Body of pancreas (tissue), 4 donors: Measurements from ENCODE around the gene PTCD1. TPM values are rescaled to one million over a fixed set of nuclear protein-coding genes. Genes with fewer than 3 reads are reported as not detected.
A peak's percentile ranks its signal among the peaks of the same experiment; 100 is the strongest.

ENCODE experiments used
- ATAC-seq: fragments of 150-250 bp; one replicate; pipeline ENCODE4 v1.9.1; 2016
- DNase-seq, 4 donors: peaks; one replicate each; pipeline ENCODE4 v3.0.0-alpha.2; 2019
- H3K27ac ChIP-seq, 4 donors: fragments of 200-600 bp; sonication (generic); 1 replicate in 3 of 4; 2 replicates in 1 of 4; pipeline versions ENCODE4 v1.5.1 to v1.6.1; 2016 to 2019; ENCODE audit warnings: mild to moderate bottlenecking in 1 of 4, mixed read lengths in 1 of 4, moderate library complexity in 1 of 4
- H3K27me3 ChIP-seq, 2 donors: fragments of 200-600 bp; sonication (generic); one replicate each; pipeline ENCODE4 v1.6.0; 2016; ENCODE audit warnings: mild to moderate bottlenecking in 1 of 2
- H3K36me3 ChIP-seq, 2 donors: fragments of 200-600 bp; sonication (generic); replicated peaks in 1 of 2; 2 replicates each; pipeline ENCODE4 v1.5.1; 2016; ENCODE audit warnings: low read depth in 2 of 2; ENCODE audit not compliant: insufficient read depth in 1 of 2
- H3K4me1 ChIP-seq: fragments of 200-600 bp; sonication (generic); one replicate; pipeline ENCODE4 v1.6.0; 2016
- H3K4me3 ChIP-seq, 2 donors: fragments of 200-600 bp; sonication (generic); 1 replicate in 1 of 2; 2 replicates in 1 of 2; pipeline ENCODE4 v1.5.1; 2016 to 2019
- H3K9me3 ChIP-seq, 3 donors: fragments of 200-600 bp; sonication (generic); 1 replicate in 2 of 3; 2 replicates in 1 of 3; pipeline ENCODE4 v1.5.1; 2016
- CTCF ChIP-seq, 7 experiments: fragments of 450-650 bp in 4 of 7; fragments of 200-600 bp in 3 of 7; sonication (generic) in 3 of 7; IDR thresholded peaks; one replicate each; pipeline ENCODE4 v1.5.1; 2016 to 2019; ENCODE audit warnings: antibody characterized with exemption in 7 of 7
- POLR2A ChIP-seq, 3 donors: fragments of 450-650 bp; IDR thresholded peaks; one replicate each; pipeline ENCODE4 v1.6.1; 2016; ENCODE audit warnings: antibody characterized with exemption in 3 of 3, mild to moderate bottlenecking in 2 of 3
- WGBS, 2 donors: methylation state at CpG; one replicate each; pipeline ENCODE4 v1.1.5; 2017; 5-methylcytosine and 5-hydroxymethylcytosine counted together
- intact Hi-C: fragments of 100-400 bp; cut with DNase I; formaldehyde crosslinking; loops from one replicate; pipeline ENCODE4 v1.15.1; 2023
- total RNA-seq, 2 donors: library from RNA; depleted of rRNA; stranded (reverse); fragments of >200 nt; gene quantifications; one replicate each; pipeline ENCODE4 v1.1.0, GENCODE V29; 2016

The PTCD1 gene
- total RNA-seq, 2 donors from 2014 or later, result 1.6 to 3.4 TPM

- intact Hi-C loops, result no loop called here
- TF ChIP-seq POLR2A (IDR thresholded peaks at IDR 0.05) (peak; percentile 81 to 95 (median 90)), CTCF (IDR thresholded peaks at IDR 0.05) (peak in 4 of 7 experiments; percentile 32 to 46 (median 40))
- Histone ChIP-seq H3K4me3 (peak within 1 kb of the TSS; percentile 87 to 93), H3K27me3 (no peaks in the 10 kb centered on the region), H3K9me3 (no peaks in the 10 kb centered on the region), H3K4me1 (peaks cover 45% of the 10 kb centered on the region), H3K27ac (peak within 1 kb of the TSS; percentile 95 to 100 (median 98)), H3K36me3 (peaks cover 9 to 19% of the 10 kb centered on the region in 2 donors)
- ATAC-seq, result peak; percentile 95
- 0 to 1% methylated on average over 8 to 64 of the region's 72 CpGs for WGBS, 2 donors
- peak; percentile 92 to 94 (median 92) for DNase-seq
Measured at GRCh38 chr7:99408379-99409191, 30.0 kb downstream of the PTCD1 start, which contains the start of the genes BUD31 and PDAP1. Gene BUD31 (plus strand): TSS chr7:99408969. CDS start chr7:99411093, 2,124 bp downstream. Gene PDAP1 (minus strand): TSS chr7:99408597. CDS start chr7:99408548, 49 bp downstream.

GRCh38 chr7:99407872-99408378, 30.7 kb downstream of the PTCD1 start:
- DNase-seq (peak; percentile 55 to 59 (median 58)), ATAC-seq (peak; percentile 35)
- no peaks in the 10 kb centered on the region for H3K27me3 ChIP-seq
- H3K4me3 ChIP-seq, result peak overlapping the region; percentile 87 to 93
- H3K36me3 ChIP-seq, result peaks cover 2 to 20% of the 10 kb centered on the region in 2 donors
- WGBS, 2 donors, result 0% methylated on average over 21 to 28 of the region's 28 CpGs
- intact Hi-C loops, result no loop called here
- TF ChIP-seq CTCF (IDR thresholded peaks at IDR 0.05), result no peak
- TF ChIP-seq POLR2A (IDR thresholded peaks at IDR 0.05), result no peak
- peaks cover 45% of the 10 kb centered on the region for H3K4me1 ChIP-seq
- H3K27ac ChIP-seq, result peak overlapping the region; percentile 95 to 100 (median 98)
- H3K9me3 ChIP-seq, result no peaks in the 10 kb centered on the region

GRCh38 chr7:99406557-99406956, 32.0 kb downstream of the PTCD1 start:
- DNase-seq, result no peak
- intact Hi-C loops, result no loop called here
- WGBS, 2 donors, result 57 to 64% methylated on average over 1 of the region's 1 CpG
- Histone ChIP-seq H3K36me3 (peaks cover 0 to 13% of the 10 kb centered on the region in 2 donors), H3K9me3 (no peaks in the 10 kb centered on the region), H3K27me3 (no peaks in the 10 kb centered on the region), H3K27ac (no peak overlapping the region), H3K4me1 (peaks cover 45% of the 10 kb centered on the region), H3K4me3 (no peak overlapping the region)
- ATAC-seq, result no peak
- TF ChIP-seq CTCF (IDR thresholded peaks at IDR 0.05), result no peak
- no peak for TF ChIP-seq POLR2A (IDR thresholded peaks at IDR 0.05)

- no peak overlapping the region for H3K27ac ChIP-seq
- no peaks in the 10 kb centered on the region for H3K27me3 ChIP-seq
- DNase-seq, result no peak
- 88 to 91% methylated on average over 6 to 10 of the region's 10 CpGs for WGBS, 2 donors
- intact Hi-C loops, result no loop called here
- H3K36me3 ChIP-seq, result peaks cover 0 to 13% of the 10 kb centered on the region in 2 donors
- H3K4me3 ChIP-seq, result no peak overlapping the region
- no peak for ATAC-seq
- H3K4me1 ChIP-seq, result peaks cover 36% of the 10 kb centered on the region
- TF ChIP-seq CTCF (IDR thresholded peaks at IDR 0.05), result no peak
- no peak for TF ChIP-seq POLR2A (IDR thresholded peaks at IDR 0.05)
- no peaks in the 10 kb centered on the region for H3K9me3 ChIP-seq
Measured at GRCh38 chr7:99404977-99405320, 33.6 kb downstream of the PTCD1 start.
